Osteocyte (in vitro differentiated cells): Measurements from ENCODE around the gene C1QL3. TPM values are rescaled to one million over a fixed set of nuclear protein-coding genes. Genes with fewer than 3 reads are reported as not detected.
A peak's percentile ranks its signal among the peaks of the same experiment; 100 is the strongest.

ENCODE experiments used
- DNase-seq: peaks from one replicate; pipeline ENCODE4 v3.0.0; 2021; ENCODE audit warnings: mixed read lengths; ENCODE audit not compliant: unreplicated experiment; ENCODE audit errors: extremely low spot score
- H3K27ac Mint-ChIP-seq: one replicate; pipeline ENCODE4 v1.8.0; 2021; ENCODE audit warnings: mild to moderate bottlenecking, mixed read lengths; ENCODE audit not compliant: unreplicated experiment
- H3K27me3 Mint-ChIP-seq: one replicate; pipeline ENCODE4 v1.8.0; 2021; ENCODE audit warnings: mixed read lengths; ENCODE audit not compliant: unreplicated experiment
- H3K36me3 Mint-ChIP-seq: one replicate; pipeline ENCODE4 v1.8.0; 2021; ENCODE audit warnings: mixed read lengths; ENCODE audit not compliant: unreplicated experiment
- H3K4me1 Mint-ChIP-seq: one replicate; pipeline ENCODE4 v1.8.0; 2021; ENCODE audit warnings: mixed read lengths; ENCODE audit not compliant: unreplicated experiment
- H3K4me3 Mint-ChIP-seq: one replicate; pipeline ENCODE4 v1.8.0; 2021; ENCODE audit warnings: mild to moderate bottlenecking, moderate library complexity, mixed read lengths; ENCODE audit not compliant: unreplicated experiment
- H3K9me3 Mint-ChIP-seq: one replicate; pipeline ENCODE4 v1.8.0; 2021; ENCODE audit warnings: mixed read lengths; ENCODE audit not compliant: unreplicated experiment
- total RNA-seq: library from RNA; stranded (reverse); gene quantifications from 2 replicates; pipeline ENCODE4 v1.2.1, GENCODE V29; 2021
- TF ChIP-seq, protein P1 (sequence below): fragments of 200-600 bp; sonication (generic); IDR thresholded peaks from 2 replicates; pipeline ENCODE4 v1.5.0; 2021; ENCODE audit warnings: antibody characterized with exemption, mild to moderate bottlenecking, moderate library complexity

The C1QL3 gene
- total RNA-seq, 1 donor from 2014 or later, result not detected

DNA sequence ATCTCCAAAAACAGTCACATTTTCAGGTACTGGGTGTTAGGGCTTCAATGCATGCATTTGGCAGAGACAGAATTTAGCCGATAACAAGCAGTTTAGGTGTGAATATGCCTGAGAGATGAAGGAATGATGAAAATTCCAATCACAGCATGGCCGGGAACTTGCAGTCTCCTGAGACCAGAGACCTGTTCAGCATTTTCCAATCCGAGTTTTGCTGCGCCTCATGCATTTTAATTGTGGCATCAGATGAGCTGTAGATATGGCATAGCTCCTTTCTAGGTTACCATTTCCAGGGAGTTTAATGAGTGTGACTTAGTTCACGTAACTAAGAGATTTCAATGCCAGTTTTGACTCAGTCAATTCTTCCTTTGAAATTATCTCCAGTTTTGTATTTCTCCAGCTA, 14.5 kb upstream of the C1QL3 start:
- peaks cover 28% of the 10 kb centered on the region for H3K27me3 Mint-ChIP-seq
- TF ChIP-seq, protein P1, sequence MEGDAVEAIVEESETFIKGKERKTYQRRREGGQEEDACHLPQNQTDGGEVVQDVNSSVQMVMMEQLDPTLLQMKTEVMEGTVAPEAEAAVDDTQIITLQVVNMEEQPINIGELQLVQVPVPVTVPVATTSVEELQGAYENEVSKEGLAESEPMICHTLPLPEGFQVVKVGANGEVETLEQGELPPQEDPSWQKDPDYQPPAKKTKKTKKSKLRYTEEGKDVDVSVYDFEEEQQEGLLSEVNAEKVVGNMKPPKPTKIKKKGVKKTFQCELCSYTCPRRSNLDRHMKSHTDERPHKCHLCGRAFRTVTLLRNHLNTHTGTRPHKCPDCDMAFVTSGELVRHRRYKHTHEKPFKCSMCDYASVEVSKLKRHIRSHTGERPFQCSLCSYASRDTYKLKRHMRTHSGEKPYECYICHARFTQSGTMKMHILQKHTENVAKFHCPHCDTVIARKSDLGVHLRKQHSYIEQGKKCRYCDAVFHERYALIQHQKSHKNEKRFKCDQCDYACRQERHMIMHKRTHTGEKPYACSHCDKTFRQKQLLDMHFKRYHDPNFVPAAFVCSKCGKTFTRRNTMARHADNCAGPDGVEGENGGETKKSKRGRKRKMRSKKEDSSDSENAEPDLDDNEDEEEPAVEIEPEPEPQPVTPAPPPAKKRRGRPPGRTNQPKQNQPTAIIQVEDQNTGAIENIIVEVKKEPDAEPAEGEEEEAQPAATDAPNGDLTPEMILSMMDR, result no peak

DNA sequence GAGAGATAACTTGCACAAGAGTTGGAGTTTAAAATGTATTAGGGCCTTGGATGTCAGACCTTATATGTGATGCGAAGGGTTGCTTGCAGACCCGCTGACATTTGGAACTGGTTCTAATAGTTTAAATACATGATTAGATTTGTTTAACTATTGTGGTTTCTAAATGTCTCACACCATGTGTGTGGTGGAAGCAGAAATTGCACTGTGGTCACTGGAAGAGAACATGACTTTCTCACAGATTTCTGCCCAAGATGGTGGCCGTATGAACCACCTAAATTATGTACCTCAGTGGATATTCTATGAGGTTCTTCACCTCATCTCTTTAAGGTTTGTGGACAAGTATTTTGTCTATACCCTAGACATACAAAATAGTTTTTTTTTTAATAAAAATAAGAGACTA, 8.2 kb upstream of the C1QL3 start:
- no peak for DNase-seq
- peaks cover 62% of the 10 kb centered on the region for H3K27me3 Mint-ChIP-seq
- H3K27ac Mint-ChIP-seq, result no peak overlapping the region
- no peak overlapping the region for H3K4me3 Mint-ChIP-seq
- TF ChIP-seq, protein P1, result no peak
- H3K36me3 Mint-ChIP-seq, result no peaks in the 10 kb centered on the region
- H3K4me1 Mint-ChIP-seq, result no peaks in the 10 kb centered on the region
- H3K9me3 Mint-ChIP-seq, result no peaks in the 10 kb centered on the region

More for the DNA sequence above, 14.5 kb upstream of the C1QL3 start:
- DNase-seq, result no peak
- Mint-ChIP-seq H3K4me1 (no peaks in the 10 kb centered on the region), H3K9me3 (no peaks in the 10 kb centered on the region), H3K36me3 (no peaks in the 10 kb centered on the region), H3K4me3 (no peak overlapping the region), H3K27ac (no peak overlapping the region)

DNA sequence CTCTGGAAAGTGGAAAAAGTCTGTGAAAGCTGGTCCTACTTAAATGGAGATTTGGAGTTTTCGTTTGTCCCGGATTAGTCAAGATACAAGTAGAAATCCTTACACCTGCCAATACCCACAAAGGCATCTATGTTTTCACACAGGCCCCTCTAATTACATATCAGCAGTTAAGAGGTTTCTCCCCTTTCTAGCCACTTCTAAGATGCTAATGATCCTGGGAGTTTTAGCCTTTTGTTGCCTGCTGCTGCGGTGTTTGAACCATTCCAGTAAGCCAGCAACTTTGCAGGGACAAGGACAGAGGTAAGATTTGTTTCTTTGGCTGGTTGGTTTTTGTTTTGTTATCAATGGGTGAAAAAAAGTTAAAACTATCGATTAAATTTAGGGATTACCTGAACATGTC, 5.8 kb upstream of the C1QL3 start:
- no peak overlapping the region for H3K27ac Mint-ChIP-seq
- no peak for DNase-seq
- H3K4me3 Mint-ChIP-seq, result no peak overlapping the region
- peaks cover 80% of the 10 kb centered on the region for H3K27me3 Mint-ChIP-seq
- TF ChIP-seq, protein P1, result no peak
- no peaks in the 10 kb centered on the region for H3K4me1 Mint-ChIP-seq
- H3K9me3 Mint-ChIP-seq, result no peaks in the 10 kb centered on the region
- no peaks in the 10 kb centered on the region for H3K36me3 Mint-ChIP-seq

DNA sequence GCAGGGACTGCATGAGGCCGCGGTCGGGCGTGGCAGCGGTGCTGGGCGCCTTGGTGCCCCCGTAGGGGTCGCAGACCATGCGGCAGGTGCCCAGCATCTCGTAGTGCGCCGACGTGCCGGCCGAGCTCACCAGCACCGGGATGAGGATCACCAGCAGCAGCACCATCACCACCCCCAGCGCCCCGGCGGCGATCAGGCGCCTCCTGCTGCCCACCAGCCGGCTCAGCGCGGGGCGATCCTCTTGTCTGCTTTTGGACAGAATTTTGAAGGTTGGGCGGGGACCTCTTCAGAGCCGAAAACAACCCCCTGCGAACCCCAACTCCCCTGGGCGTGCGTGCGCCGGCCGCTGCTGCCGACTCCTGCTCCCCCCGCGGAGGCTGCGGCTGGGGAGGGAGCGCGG, 779 bp downstream of the C1QL3 start:
- Mint-ChIP-seq H3K9me3 (no peaks in the 10 kb centered on the region), H3K27ac (no peak overlapping the region), H3K27me3 (peaks cover 78% of the 10 kb centered on the region), H3K4me1 (peaks cover 14% of the 10 kb centered on the region), H3K4me3 (peak overlapping the region; percentile 57), H3K36me3 (no peaks in the 10 kb centered on the region)
- no peak for DNase-seq
- TF ChIP-seq, protein P1, result peak; percentile 45

DNA sequence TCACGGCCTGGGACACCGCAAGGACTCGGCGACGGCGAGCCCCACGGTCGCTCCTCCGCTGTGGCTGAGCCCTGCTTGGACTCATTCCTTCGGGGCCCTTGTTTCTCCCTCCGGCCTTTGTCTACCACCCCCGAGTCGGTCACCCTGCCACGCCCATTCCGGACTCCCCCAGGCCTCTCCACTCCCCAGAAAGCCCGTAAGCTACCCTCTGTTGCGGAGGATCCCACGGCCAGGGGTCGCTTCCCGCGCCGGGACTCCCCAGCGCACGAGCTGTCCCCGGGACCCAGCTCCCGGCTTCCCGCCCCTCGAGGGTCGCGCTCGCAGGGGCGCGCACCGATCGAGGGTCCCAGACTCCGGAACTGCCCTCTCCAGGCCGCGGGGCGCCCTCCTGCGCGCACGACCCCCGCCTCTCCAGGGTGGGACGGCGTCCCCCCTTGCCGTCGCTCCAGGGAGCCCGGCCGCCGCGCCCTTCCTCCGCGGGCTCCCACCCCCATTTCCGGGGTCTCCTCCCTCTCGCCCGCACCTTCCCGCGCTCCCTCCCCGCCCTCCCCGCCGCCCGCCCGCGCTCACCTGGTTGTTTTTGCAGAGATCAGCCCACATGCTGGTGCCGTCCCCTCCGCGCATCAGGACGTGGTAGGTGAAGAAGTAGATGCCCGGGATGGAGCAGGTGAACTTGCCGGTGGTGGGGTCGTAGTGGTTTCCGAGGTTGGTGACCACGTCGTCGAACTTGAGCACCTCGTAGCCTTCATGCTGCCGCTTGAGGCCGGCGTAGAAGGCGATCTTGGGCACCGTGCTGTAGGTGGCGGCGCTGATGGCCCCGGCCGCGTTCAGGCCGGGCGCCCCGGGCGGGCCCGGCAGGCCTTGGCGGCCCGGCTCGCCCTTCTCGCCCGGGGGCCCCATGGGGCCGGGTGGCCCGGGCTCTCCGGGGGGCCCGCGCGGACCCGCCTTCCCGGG, 1.5 kb downstream of the C1QL3 start:
- Mint-ChIP-seq H3K36me3 (no peaks in the 10 kb centered on the region), H3K9me3 (no peaks in the 10 kb centered on the region), H3K27me3 (peaks cover 72% of the 10 kb centered on the region), H3K4me1 (peaks cover 14% of the 10 kb centered on the region), H3K4me3 (peak overlapping the region; percentile 66), H3K27ac (no peak overlapping the region)
- DNase-seq, result no peak
- TF ChIP-seq, protein P1, result no peak
